GM12878 (cell line): Measurements from ENCODE around the gene DHRS12. TPM values are rescaled to one million over a fixed set of nuclear protein-coding genes. Genes with fewer than 3 reads are reported as not detected.

Experiments
- ATAC-seq: fragments of 200-7000 bp; cut with Tn5 transposase; 3 replicates; pipeline ENCODE4 v1.9.1; 2020; ENCODE audit warnings: mild to moderate bottlenecking, moderate library complexity
- BruUV-seq: library from RNA; stranded (reverse); fragments of 400-500 nt; replicated peaks from 2 replicates; lab custom pipeline; 2021; lab: Mats Ljungman, UMichigan
- CTCF ChIA-PET: fragments of 300-600 bp; sonication (Branson Sonifier 250); formaldehyde crosslinking; extraction: SDS; loops from one replicate; lab custom pipeline; 2021; ENCODE audit warnings: inconsistent platforms; lab: Yijun Ruan, JAX
- POLR2A ChIA-PET: fragments of 350-600 bp; formaldehyde crosslinking; extraction: SDS; loops from one replicate; lab custom pipeline; 2021; ENCODE audit warnings: inconsistent platforms; lab: Charles Lee
- RAD21 ChIA-PET: fragments of 300-600 bp; sonication (Branson Sonifier 250); formaldehyde crosslinking; loops from one replicate; lab custom pipeline; 2023; ENCODE audit warnings: antibody characterized with exemption; ENCODE audit not compliant: unreplicated experiment; lab: Charles Lee
- SMC1A ChIA-PET: fragments of 300-600 bp; sonication (Branson Sonifier 250); formaldehyde crosslinking; loops from one replicate; lab custom pipeline; 2023; ENCODE audit not compliant: unreplicated experiment, uncharacterized antibody; lab: Charles Lee
- DNase-seq: peaks from one replicate; pipeline ENCODE4 v3.0.0-alpha.2; 2011; ENCODE audit warnings: low read depth, low spot score
- FAIRE-seq: peaks from 3 replicates; lab custom pipeline; 2011; peaks lifted over from hg19 to GRCh38; lab: Jason Lieb, UNC
- H2AFZ ChIP-seq: 2 replicates; pipeline ENCODE4 v1.6.0; 2011; ENCODE audit warnings: low read depth, low read length, control low read depth; ENCODE audit not compliant: control insufficient read depth
- H3K27ac ChIP-seq: 2 replicates; pipeline ENCODE4 v1.5.1; 2011; ENCODE audit warnings: control low read depth; ENCODE audit not compliant: control insufficient read depth, insufficient read depth
- H3K27me3 ChIP-seq, 2 experiments: replicated peaks in 1 of 2; 2 replicates each; pipeline versions ENCODE4 v1.6.0 to v1.6.1; 2011; ENCODE audit warnings: low read length in 1 of 2; ENCODE audit not compliant: control insufficient read depth in 2 of 2, insufficient read depth in 2 of 2
- H3K36me3 ChIP-seq, 2 experiments: 2 replicates each; pipeline ENCODE4 v1.5.1; 2011; ENCODE audit warnings: low read length in 1 of 2; ENCODE audit not compliant: control insufficient read depth in 2 of 2, insufficient read depth in 2 of 2
- H3K4me1 ChIP-seq: 2 replicates; pipeline ENCODE4 v1.6.1; 2011; ENCODE audit warnings: mild to moderate bottlenecking, low read length, moderate library complexity, mixed read lengths; ENCODE audit not compliant: control insufficient read depth, insufficient read depth
- H3K4me2 ChIP-seq: 2 replicates; pipeline ENCODE4 v1.6.0; 2011; ENCODE audit warnings: control low read depth; ENCODE audit not compliant: control insufficient read depth, insufficient read depth
- H3K4me3 ChIP-seq: fragments of 200-600 bp; sonication (generic); 2 replicates; pipeline ENCODE4 v1.5.1; 2016
- H3K79me2 ChIP-seq: 2 replicates; pipeline ENCODE4 v1.6.0; 2011; ENCODE audit warnings: low read length; ENCODE audit not compliant: control insufficient read depth, insufficient read depth
- H3K9ac ChIP-seq: 2 replicates; pipeline ENCODE4 v1.8.0; 2011; ENCODE audit warnings: low read length, control low read depth, mixed read lengths; ENCODE audit not compliant: control insufficient read depth, insufficient read depth
- H3K9me3 ChIP-seq: replicated peaks from 3 replicates; pipeline ENCODE4 v1.5.1; 2011; ENCODE audit warnings: mild to moderate bottlenecking, low read length; ENCODE audit not compliant: control insufficient read depth, insufficient read depth
- H4K20me1 ChIP-seq: 2 replicates; pipeline ENCODE4 v1.6.0; 2011; ENCODE audit not compliant: control insufficient read depth, insufficient read depth
- EGR1 ChIP-seq, 2 experiments: IDR thresholded peaks; 1 replicate in 1 of 2; 2 replicates in 1 of 2; pipeline ENCODE4 v1.6.1; 2011 to 2012; ENCODE audit warnings: low read depth in 2 of 2, low read length in 2 of 2, borderline replicate concordance in 1 of 2, mild to moderate bottlenecking in 1 of 2, moderate library complexity in 1 of 2
- MTA2 ChIP-seq: fragments of 450-650 bp; IDR thresholded peaks from 2 replicates; pipeline ENCODE4 v1.6.1; 2016; ENCODE audit warnings: low read depth, mild to moderate bottlenecking, moderate library complexity
- NBN ChIP-seq: fragments of 450-650 bp; IDR thresholded peaks from 2 replicates; pipeline ENCODE4 v1.6.1; 2016
- SMC3 ChIP-seq: IDR thresholded peaks from 2 replicates; pipeline ENCODE4 v1.6.1; 2011; ENCODE audit warnings: low read length, improper control_type of control experiment, borderline replicate concordance
- TCF7 ChIP-seq: IDR thresholded peaks from 2 replicates; pipeline ENCODE4 v1.6.1; 2014; ENCODE audit warnings: antibody characterized with exemption, borderline replicate concordance
- ZBED1 ChIP-seq: IDR thresholded peaks from 2 replicates; pipeline ENCODE4 v1.6.1; 2016; ENCODE audit warnings: borderline replicate concordance
- ZNF217 ChIP-seq: fragments of 450-650 bp; IDR thresholded peaks from 2 replicates; pipeline ENCODE4 v1.6.1; 2017; ENCODE audit warnings: antibody characterized with exemption, mild to moderate bottlenecking
- ZNF24 ChIP-seq: fragments of 450-650 bp; IDR thresholded peaks from 2 replicates; pipeline ENCODE4 v1.6.1; 2017; ENCODE audit warnings: antibody characterized with exemption, mild to moderate bottlenecking
- ZNF687 ChIP-seq: fragments of 450-650 bp; IDR thresholded peaks from 2 replicates; pipeline ENCODE4 v1.6.1; 2017; ENCODE audit warnings: mild to moderate bottlenecking, moderate library complexity
- WGBS: methylation state at CpG from one replicate; pipeline ENCODE4 v1.1.6; 2016; ENCODE audit warnings: low lambda C conversion rate; ENCODE audit not compliant: insufficient replicate concordance, insufficient coverage; ENCODE audit errors: missing lambda C conversion rate; 5-methylcytosine and 5-hydroxymethylcytosine counted together
- in situ Hi-C: fragments of 300-500 bp; cut with MboI; formaldehyde crosslinking; loops from 9 replicates; pipeline ENCODE4 v1.14.3; 2018; ENCODE audit warnings: mixed read lengths
- intact Hi-C: fragments of 100-400 bp; cut with micrococcal nuclease; formaldehyde crosslinking; loops from one replicate; pipeline ENCODE4 v1.14.2; 2022; ENCODE audit not compliant: unreplicated experiment
- polyA plus RNA-seq, 11 experiments: library from polyadenylated mRNA; depleted of rRNA in 4 of 11; unstranded in 6 of 11; stranded (reverse) in 5 of 11; fragments of >200 nt; fragmentation: Nextera tagmentation in 4 of 11; fragmentation: Illumina TruSeq in 1 of 11; extraction: Ambion mirVana in 4 of 11; extraction: Trizol in 1 of 11; gene quantifications; 1 replicate in 1 of 11; 2 replicates in 10 of 11; pipeline versions ENCODE4 v1.2.1 to v1.2.3, GENCODE V29; 2011 to 2016; ENCODE audit warnings: inconsistent platforms in 2 of 11, missing spikeins in 2 of 11, low read depth in 1 of 11
- total RNA-seq, 4 experiments: library from RNA; depleted of rRNA in 3 of 4; stranded (reverse); fragments of >200 nt in 3 of 4; fragmentation: Illumina TruSeq in 1 of 4; extraction: Trizol in 1 of 4; gene quantifications; 2 replicates each; pipeline versions ENCODE4 v1.2.1 to v1.2.3, GENCODE V29; 2013 to 2021

Gene DHRS12
- total and polyA plus RNA-seq, 10 of the 15 experiments (the other 5 are each of a cell fraction or from before 2014, with no cell fraction given): 2.9 to 11.3 (median 8.2) TPM

GRCh38 chr13:51826606-51827005 is 22.6 kb upstream of the DHRS12 start:
- Histone ChIP-seq H3K4me1 (peaks cover 17% of the 10 kb centered on the region), H3K4me2 (no peak overlapping the region), H3K79me2 (no peaks in the 10 kb centered on the region), H3K9me3 (no peaks in the 10 kb centered on the region), H3K27ac (no peak overlapping the region), H2AFZ (no peak overlapping the region), H3K4me3 (no peak overlapping the region), H4K20me1 (no peaks in the 10 kb centered on the region), H3K27me3 (no peaks in the 10 kb centered on the region), H3K9ac (no peak overlapping the region), H3K36me3 (no peaks in the 10 kb centered on the region)
- ATAC-seq (no peak), FAIRE-seq (no peak), DNase-seq (no peak)
- no TSS peak for BruUV-seq
- in situ Hi-C loops (no loop called here), intact Hi-C loops (no loop called here)
- ChIA-PET POLR2A (interaction anchor here (0.6 kb wide), 1 partner anchor 540 kb away, joined by 3 read pairs; no protein-coding TSS in a partner anchor), SMC1A (interaction anchor here (2.0 kb wide), 1 partner anchor 11 kb away, joined by 11 read pairs; no protein-coding TSS in a partner anchor), CTCF (interaction anchor here (1.2 to 5.9 kb wide), 2 partner anchors 12 to 541 kb away, joined by 3 to 103 read pairs; no protein-coding TSS in a partner anchor), RAD21 (interaction anchor here (3.4 kb wide), 1 partner anchor 12 kb away, joined by 19 read pairs; no protein-coding TSS in a partner anchor)
- TF ChIP-seq MTA2: no peak
- no peak for TF ChIP-seq ZNF217
- no peak for TF ChIP-seq ZNF24
- no peak for TF ChIP-seq SMC3
- WGBS: 45% methylated on average over 7 of the region's 7 CpGs

- ATAC-seq (no peak), FAIRE-seq (no peak), DNase-seq (no peak)
- in situ Hi-C loops (no loop called here), intact Hi-C loops (no loop called here)
- BruUV-seq: no TSS peak
- Histone ChIP-seq H3K9me3 (no peaks in the 10 kb centered on the region), H2AFZ (no peak overlapping the region), H3K9ac (no peak overlapping the region), H4K20me1 (no peaks in the 10 kb centered on the region), H3K27ac (no peak overlapping the region), H3K27me3 (no peaks in the 10 kb centered on the region), H3K4me3 (no peak overlapping the region), H3K36me3 (no peaks in the 10 kb centered on the region), H3K4me1 (peaks cover 18% of the 10 kb centered on the region), H3K4me2 (no peak overlapping the region), H3K79me2 (no peaks in the 10 kb centered on the region)
- RAD21 ChIA-PET: interaction anchor here (1.2 to 3.4 kb wide), 2 partner anchors 11 to 391 kb away, joined by 4 to 19 read pairs; no protein-coding TSS in a partner anchor
- POLR2A ChIA-PET: interaction anchor here (0.6 to 1.0 kb wide), 5 partner anchors 10 to 544 kb away, joined by 3 to 4 read pairs (median 3); no protein-coding TSS in a partner anchor
- SMC1A ChIA-PET: interaction anchor here (1.4 to 2.2 kb wide), 3 partner anchors 9 to 28 kb away, joined by 7 to 16 read pairs (median 8); no protein-coding TSS in a partner anchor
- WGBS: 79% methylated on average over 10 of the region's 10 CpGs
- CTCF ChIA-PET: interaction anchor here (0.9 to 5.9 kb wide), 6 partner anchors 11 to 540 kb away, joined by 3 to 103 read pairs (median 3); no protein-coding TSS in a partner anchor
- no peak for TF ChIP-seq ZBED1
- no peak for TF ChIP-seq NBN
- no peak for TF ChIP-seq TCF7
- no peak for TF ChIP-seq EGR1 (IDR thresholded peaks at IDR 0.05; ENCODE audit: borderline replicate concordance in 1 of 2, low read depth in 2 of 2, low read length in 2 of 2)
- TF ChIP-seq ZNF687: no peak
These were observed 21.8 kb upstream of the DHRS12 start for GRCh38 chr13:51825681-51826254.
